ENCODE results near the gene NWD2. TPM values are rescaled to one million over a fixed set of nuclear protein-coding genes. Genes with fewer than 3 reads are reported as not detected.

NWD2 gene
- total and polyA plus RNA-seq, 5 donors from 2014 or later = not detected

DNA sequence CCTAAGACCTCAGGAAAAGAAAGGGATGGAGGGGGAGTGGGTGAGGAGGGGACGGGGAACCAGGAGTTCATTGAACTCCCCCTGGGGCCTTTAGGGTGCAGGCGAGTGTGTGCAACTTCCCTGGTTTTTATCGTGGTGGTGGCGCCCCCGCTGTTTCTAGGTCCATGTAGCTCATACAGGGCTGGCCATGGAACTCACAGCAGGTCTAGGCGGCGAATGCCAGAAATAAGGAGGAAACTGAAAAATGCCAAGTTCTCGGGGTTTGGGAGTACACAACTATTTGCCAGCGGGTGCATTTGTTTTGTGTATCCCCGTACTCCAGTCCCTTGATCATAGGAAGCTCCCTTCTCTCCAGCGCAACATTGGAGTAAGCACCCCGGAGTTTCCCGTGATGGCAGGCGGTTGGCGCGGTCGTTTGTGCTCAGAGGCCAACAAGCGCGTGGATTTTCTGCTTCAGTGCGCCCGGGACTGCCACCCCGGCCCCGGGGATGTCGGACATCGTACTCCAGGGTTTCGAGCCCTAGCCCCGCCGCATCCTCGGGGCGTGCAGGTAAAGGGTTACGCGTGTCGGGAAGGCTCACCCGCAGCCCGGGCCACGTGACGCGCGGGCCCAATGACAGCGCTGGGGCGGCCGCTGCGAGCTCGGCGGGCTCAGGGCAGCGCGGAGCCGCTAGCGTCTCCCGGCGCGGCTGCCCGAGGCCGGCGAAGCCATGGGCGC is 208.9 kb downstream of the NWD2 start:
- H3K4me3 ChIP-seq (ENCODE audit: low read depth, low read length) = no peak overlapping the region
- ATAC-seq (ENCODE audit: low read depth in 2 of 2) (peak; percentile 60 to 68), DNase-seq (peak in 2 of 3 donors; percentile 5 to 42)
- peak overlapping the region; percentile 50 to 82 (median 70) for H3K4me3 Mint-ChIP-seq
- H3K4me1 ChIP-seq (ENCODE audit: control insufficient read depth, insufficient read depth, low read length, poor library complexity, severe bottlenecking) = peaks cover 7% of the 10 kb centered on the region
- peaks cover 0 to 13% (median 2%) of the 10 kb centered on the region in 4 donors for H3K4me1 Mint-ChIP-seq
- H3K27me3 ChIP-seq (ENCODE audit: control insufficient read depth, insufficient read depth, low read length) = peaks cover 27% of the 10 kb centered on the region
- H3K36me3 Mint-ChIP-seq = no peaks in the 10 kb centered on the region
- H3K36me3 ChIP-seq (ENCODE audit: control insufficient read depth, insufficient read depth, low read length) = no peaks in the 10 kb centered on the region
- H3K27ac ChIP-seq (ENCODE audit: insufficient read depth, low read length, poor library complexity, severe bottlenecking) = no peak overlapping the region
- H3K27ac Mint-ChIP-seq = peak overlapping the region in 1 of 3 donors; percentile 27
- H3K9me3 Mint-ChIP-seq = peaks cover 0 to 1% (median 0%) of the 10 kb centered on the region in 7 donors
- peaks cover 77% of the 10 kb centered on the region for H3K27me3 Mint-ChIP-seq
- H3K9me3 ChIP-seq (ENCODE audit: control insufficient read depth in 2 of 2, low read length in 2 of 2) = no peaks in the 10 kb centered on the region

DNA sequence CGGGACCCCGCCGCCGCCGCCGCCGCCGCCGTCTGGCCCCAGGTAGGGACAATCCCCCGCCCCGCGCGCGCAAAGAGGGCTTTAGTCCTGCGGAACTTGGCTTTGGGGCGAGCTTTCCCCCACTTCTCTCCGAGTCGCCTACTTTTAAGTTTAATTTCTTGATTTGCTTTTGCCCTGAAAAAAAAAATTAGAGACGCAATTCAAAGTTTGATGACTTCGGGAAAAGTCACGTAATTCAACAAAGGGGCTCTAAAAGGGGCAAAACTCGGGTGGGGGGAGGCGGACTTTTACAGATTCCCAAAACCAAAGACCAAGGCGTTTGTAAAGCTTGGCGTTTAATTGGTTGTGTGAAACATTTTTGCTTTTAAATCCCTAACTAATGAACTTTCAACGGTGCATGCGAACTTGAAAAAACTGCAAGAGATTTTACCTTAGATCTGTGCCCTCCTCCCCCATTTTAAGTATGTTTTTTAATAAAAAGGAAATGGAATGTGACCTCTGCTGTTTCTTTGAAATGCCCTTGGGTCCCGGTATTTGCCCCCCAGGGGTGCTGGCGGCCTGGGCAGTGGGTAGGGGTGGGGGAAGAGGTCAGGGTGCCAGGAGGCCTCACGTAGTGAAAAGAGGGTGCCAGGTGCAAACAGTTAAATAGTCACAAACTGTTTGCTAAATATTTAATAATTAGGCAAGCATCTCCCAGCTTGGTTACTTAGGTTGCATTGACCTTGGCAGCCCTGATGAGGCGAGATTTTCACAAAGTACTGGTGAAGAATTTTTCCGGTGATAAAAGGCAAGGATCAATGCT is 209.7 kb downstream of the NWD2 start:
- H3K27me3 ChIP-seq (ENCODE audit: control insufficient read depth, insufficient read depth, low read length) = peaks cover 28% of the 10 kb centered on the region
- Mint-ChIP-seq H3K27ac (no peak overlapping the region), H3K4me3 (peak overlapping the region in 3 of 4 donors; percentile 44 to 85 (median 65)), H3K4me1 (peaks cover 0 to 13% (median 2%) of the 10 kb centered on the region in 4 donors), H3K27me3 (peaks cover 85% of the 10 kb centered on the region), H3K36me3 (no peaks in the 10 kb centered on the region), H3K9me3 (peaks cover 0 to 1% (median 0%) of the 10 kb centered on the region in 7 donors)
- DNase-seq (no peak), ATAC-seq (ENCODE audit: low read depth in 2 of 2) (no peak)
- no peak overlapping the region for H3K4me3 ChIP-seq (ENCODE audit: low read depth, low read length)
- peaks cover 7% of the 10 kb centered on the region for H3K4me1 ChIP-seq (ENCODE audit: control insufficient read depth, insufficient read depth, low read length, poor library complexity, severe bottlenecking)
- H3K27ac ChIP-seq (ENCODE audit: insufficient read depth, low read length, poor library complexity, severe bottlenecking) = no peak overlapping the region
- no peaks in the 10 kb centered on the region for H3K36me3 ChIP-seq (ENCODE audit: control insufficient read depth, insufficient read depth, low read length)
- no peaks in the 10 kb centered on the region for H3K9me3 ChIP-seq (ENCODE audit: control insufficient read depth in 2 of 2, low read length in 2 of 2)

DNA sequence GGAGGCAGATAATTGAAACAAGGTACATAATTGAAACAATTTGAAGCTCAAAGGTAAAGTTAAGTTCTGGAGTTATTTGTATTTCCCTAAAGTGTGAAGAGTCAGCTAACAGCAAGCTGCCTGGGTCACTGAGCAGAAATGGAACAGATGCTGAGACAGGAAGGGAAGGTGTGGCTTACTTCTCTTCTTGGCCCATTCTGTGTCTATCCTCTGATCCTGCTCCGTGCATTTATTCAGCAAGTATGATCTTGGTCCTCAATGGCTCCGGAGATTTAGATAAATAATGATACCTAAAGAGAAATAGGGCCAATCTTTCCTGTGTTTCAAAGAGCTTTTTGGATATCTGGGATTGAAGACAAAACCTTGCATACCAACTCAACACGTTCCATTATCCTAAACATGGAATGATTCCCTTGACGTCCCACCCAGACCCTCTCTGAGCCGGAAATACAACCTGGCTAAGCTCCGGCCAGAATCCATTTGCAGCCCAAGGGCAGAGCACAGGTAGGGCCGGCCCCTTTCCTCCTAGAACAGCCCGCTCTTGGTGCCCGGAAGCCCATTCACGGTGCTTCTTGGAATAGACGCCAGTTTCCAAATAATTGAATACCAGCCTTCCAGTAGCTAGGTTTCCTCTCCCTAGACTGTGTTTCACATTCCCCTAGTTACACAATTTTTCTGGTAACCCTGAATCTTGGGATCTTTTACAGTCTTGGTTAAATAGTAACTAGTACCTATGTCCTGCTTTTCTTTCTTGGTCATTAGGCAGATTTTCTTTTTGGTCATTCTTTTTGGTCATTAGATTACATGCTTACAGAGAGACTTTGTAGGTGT is 211.0 kb downstream of the NWD2 start:
- peaks cover 28% of the 10 kb centered on the region for H3K27me3 ChIP-seq (ENCODE audit: control insufficient read depth, insufficient read depth, low read length)
- Mint-ChIP-seq H3K27ac (no peak overlapping the region), H3K27me3 (peaks cover 76% of the 10 kb centered on the region), H3K9me3 (peaks cover 0 to 1% (median 0%) of the 10 kb centered on the region in 7 donors), H3K4me1 (peaks cover 0 to 13% (median 2%) of the 10 kb centered on the region in 4 donors), H3K36me3 (no peaks in the 10 kb centered on the region), H3K4me3 (peak overlapping the region in 1 of 4 donors; percentile 38)
- no peak for DNase-seq
- no peak overlapping the region for H3K27ac ChIP-seq (ENCODE audit: insufficient read depth, low read length, poor library complexity, severe bottlenecking)
- peaks cover 7% of the 10 kb centered on the region for H3K4me1 ChIP-seq (ENCODE audit: control insufficient read depth, insufficient read depth, low read length, poor library complexity, severe bottlenecking)
- no peaks in the 10 kb centered on the region for H3K36me3 ChIP-seq (ENCODE audit: control insufficient read depth, insufficient read depth, low read length)
- no peaks in the 10 kb centered on the region for H3K9me3 ChIP-seq (ENCODE audit: control insufficient read depth in 2 of 2, low read length in 2 of 2)
- no peak for ATAC-seq (ENCODE audit: low read depth in 2 of 2)
- H3K4me3 ChIP-seq (ENCODE audit: low read depth, low read length) = no peak overlapping the region

DNA sequence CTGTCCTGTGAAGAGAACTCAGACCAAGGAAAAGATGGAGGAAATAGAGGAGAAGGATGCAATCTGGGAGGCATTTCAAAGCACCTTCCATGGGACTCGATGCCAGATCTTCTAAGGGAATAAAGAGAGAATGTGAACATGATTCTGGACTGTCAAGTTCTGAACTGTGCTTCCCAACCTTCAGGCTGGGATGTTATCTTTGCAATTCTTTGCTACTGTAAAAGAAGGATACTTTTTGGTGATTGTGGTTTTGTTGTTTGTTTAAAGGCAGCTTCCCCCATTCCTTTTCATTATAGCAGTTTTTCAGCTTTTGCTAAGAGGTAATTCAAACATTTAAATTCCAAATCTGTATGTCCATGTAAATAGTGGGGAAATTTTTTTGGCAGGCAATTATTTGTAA is 217.3 kb downstream of the NWD2 start:
- Mint-ChIP-seq H3K9me3 (no peaks in the 10 kb centered on the region), H3K36me3 (no peaks in the 10 kb centered on the region), H3K27ac (no peak overlapping the region)

DNA sequence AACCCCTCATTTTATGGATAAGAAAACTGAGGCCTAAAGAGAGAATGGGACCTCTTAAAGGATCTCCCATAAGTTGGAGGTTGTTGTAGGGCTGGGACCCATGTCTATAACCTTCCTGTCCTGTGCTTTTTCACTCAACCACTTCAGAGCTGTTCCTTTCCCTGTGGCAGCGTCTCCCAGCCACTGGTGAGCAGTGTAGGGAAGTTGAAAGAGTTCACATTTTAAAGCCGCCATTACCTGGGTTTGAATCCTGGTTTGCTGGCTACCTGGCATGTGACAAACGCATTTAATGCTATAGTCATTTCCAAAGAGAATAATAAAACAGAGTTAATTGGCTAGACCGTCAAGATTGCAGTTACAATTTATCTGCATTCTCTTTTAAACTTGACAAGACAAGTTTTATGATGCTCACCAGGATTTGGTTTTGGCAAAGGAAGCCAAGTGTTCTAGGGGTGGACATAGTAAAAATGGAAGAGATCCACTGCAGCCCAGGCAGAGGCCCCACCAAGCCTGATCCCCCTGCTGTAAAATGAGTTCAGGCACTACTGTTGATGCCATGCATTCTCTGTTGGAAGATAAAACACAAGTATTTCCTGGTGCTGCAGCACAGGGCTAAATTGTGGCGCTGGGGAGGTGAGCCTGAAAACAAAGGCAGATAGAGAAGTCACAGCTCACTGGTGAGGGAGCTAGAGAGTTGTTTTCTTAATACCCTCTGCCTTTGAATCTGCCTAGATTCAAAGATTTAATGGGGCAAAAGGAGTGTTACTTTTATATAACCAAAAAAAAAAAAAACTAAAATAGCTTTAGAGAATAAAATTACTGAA is 218.7 kb downstream of the NWD2 start:
- Histone ChIP-seq H3K4me1 (ENCODE audit: control insufficient read depth, insufficient read depth, low read length, poor library complexity, severe bottlenecking) (no peaks in the 10 kb centered on the region), H3K4me3 (ENCODE audit: low read depth, low read length) (no peak overlapping the region), H3K27ac (ENCODE audit: insufficient read depth, low read length, poor library complexity, severe bottlenecking) (no peak overlapping the region), H3K9me3 (ENCODE audit: control insufficient read depth in 2 of 2, low read length in 2 of 2) (no peaks in the 10 kb centered on the region), H3K36me3 (ENCODE audit: control insufficient read depth, insufficient read depth, low read length) (no peaks in the 10 kb centered on the region), H3K27me3 (ENCODE audit: control insufficient read depth, insufficient read depth, low read length) (peaks cover 2% of the 10 kb centered on the region)
- DNase-seq (no peak), ATAC-seq (ENCODE audit: low read depth in 2 of 2) (no peak)
- no peaks in the 10 kb centered on the region for H3K9me3 Mint-ChIP-seq
- H3K4me3 Mint-ChIP-seq = no peak overlapping the region
- no peak overlapping the region for H3K27ac Mint-ChIP-seq
- peaks cover 23% of the 10 kb centered on the region for H3K27me3 Mint-ChIP-seq
- H3K36me3 Mint-ChIP-seq = no peaks in the 10 kb centered on the region
- H3K4me1 Mint-ChIP-seq = peaks cover 0 to 4% (median 0%) of the 10 kb centered on the region in 4 donors

More for the DNA sequence above, 217.3 kb downstream of the NWD2 start:
- DNase-seq (no peak), ATAC-seq (ENCODE audit: low read depth in 2 of 2) (no peak)
- H3K27me3 ChIP-seq (ENCODE audit: control insufficient read depth, insufficient read depth, low read length) = peaks cover 4% of the 10 kb centered on the region
- no peak overlapping the region for H3K4me3 ChIP-seq (ENCODE audit: low read depth, low read length)
- H3K27ac ChIP-seq (ENCODE audit: insufficient read depth, low read length, poor library complexity, severe bottlenecking) = no peak overlapping the region
- Mint-ChIP-seq H3K27me3 (peaks cover 31% of the 10 kb centered on the region), H3K4me3 (no peak overlapping the region), H3K4me1 (peaks cover 0 to 4% (median 0%) of the 10 kb centered on the region in 4 donors)
- no peaks in the 10 kb centered on the region for H3K4me1 ChIP-seq (ENCODE audit: control insufficient read depth, insufficient read depth, low read length, poor library complexity, severe bottlenecking)
- no peaks in the 10 kb centered on the region for H3K9me3 ChIP-seq (ENCODE audit: control insufficient read depth in 2 of 2, low read length in 2 of 2)
- H3K36me3 ChIP-seq (ENCODE audit: control insufficient read depth, insufficient read depth, low read length) = no peaks in the 10 kb centered on the region

DNA sequence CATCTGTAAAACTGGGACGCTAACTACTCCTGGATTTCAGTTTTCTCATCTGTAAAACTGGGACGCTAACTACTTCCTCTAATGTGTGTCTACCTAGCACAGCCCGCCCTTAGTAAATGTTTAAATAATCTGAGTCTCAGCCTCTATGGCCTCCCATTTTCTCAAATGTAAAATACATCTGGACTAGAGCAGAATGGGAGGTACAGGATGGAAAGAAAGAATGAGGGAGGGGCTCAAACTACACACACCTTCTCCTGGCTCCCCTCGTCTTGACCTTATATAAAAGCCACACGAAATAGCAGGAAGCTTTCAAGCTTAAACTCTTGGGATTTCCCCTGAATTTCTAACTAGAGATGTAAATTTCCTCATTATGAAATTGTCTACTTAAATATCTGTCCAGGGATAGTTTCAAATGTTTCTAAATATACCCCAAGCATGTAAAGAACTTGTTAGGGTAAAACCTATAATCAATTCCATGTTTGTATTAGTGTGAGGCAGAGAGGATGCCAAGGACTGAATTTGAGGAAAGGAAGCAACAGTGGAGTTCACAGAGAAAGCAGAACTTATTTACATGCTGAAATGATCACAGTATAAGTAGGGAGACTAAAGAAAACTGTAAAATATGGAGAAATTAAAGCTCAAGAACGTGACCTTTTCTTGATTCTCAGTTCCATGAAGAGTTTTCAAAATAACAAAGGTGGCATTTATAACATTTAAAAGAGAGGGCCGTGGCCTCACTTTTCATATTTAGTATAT is 220.0 kb downstream of the NWD2 start:
- H3K27ac Mint-ChIP-seq = no peak overlapping the region
- H3K27me3 ChIP-seq (ENCODE audit: control insufficient read depth, insufficient read depth, low read length) = no peaks in the 10 kb centered on the region
- H3K27me3 Mint-ChIP-seq = peaks cover 14% of the 10 kb centered on the region
- ATAC-seq (ENCODE audit: low read depth in 2 of 2) = no peak
- H3K4me3 Mint-ChIP-seq = no peak overlapping the region
- H3K27ac ChIP-seq (ENCODE audit: insufficient read depth, low read length, poor library complexity, severe bottlenecking) = no peak overlapping the region
- no peaks in the 10 kb centered on the region for H3K9me3 Mint-ChIP-seq
- no peaks in the 10 kb centered on the region for H3K36me3 Mint-ChIP-seq
- peaks cover 0 to 4% (median 0%) of the 10 kb centered on the region in 4 donors for H3K4me1 Mint-ChIP-seq
- no peak for DNase-seq
- no peaks in the 10 kb centered on the region for H3K4me1 ChIP-seq (ENCODE audit: control insufficient read depth, insufficient read depth, low read length, poor library complexity, severe bottlenecking)
- no peak overlapping the region for H3K4me3 ChIP-seq (ENCODE audit: low read depth, low read length)
- no peaks in the 10 kb centered on the region for H3K9me3 ChIP-seq (ENCODE audit: control insufficient read depth in 2 of 2, low read length in 2 of 2)
- no peaks in the 10 kb centered on the region for H3K36me3 ChIP-seq (ENCODE audit: control insufficient read depth, insufficient read depth, low read length)
